Astrocyte (in vitro differentiated cells and primary cell): ENCODE data around the gene PAX8. TPM values are rescaled to one million over a fixed set of nuclear protein-coding genes. Genes with fewer than 3 reads are reported as not detected.

Experiments
- DNase-seq: peaks from one replicate; pipeline ENCODE4 v3.0.0-alpha.2; 2010; ENCODE audit warnings: low read depth
- FAIRE-seq: peaks from 2 replicates; lab custom pipeline; 2011; peaks lifted over from hg19 to GRCh38; lab: Jason Lieb, UNC
- H2AFZ ChIP-seq: 2 replicates; pipeline ENCODE4 v1.6.0; 2012; ENCODE audit warnings: low read depth, low read length, inconsistent platforms
- H3K27ac ChIP-seq: 2 replicates; pipeline ENCODE4 v1.5.1; 2011; ENCODE audit warnings: low read depth, low read length, inconsistent platforms
- H3K27me3 ChIP-seq: 2 replicates; pipeline ENCODE4 v1.6.0; 2011; ENCODE audit warnings: low read length, inconsistent platforms; ENCODE audit not compliant: insufficient read depth
- H3K36me3 ChIP-seq: 2 replicates; pipeline ENCODE4 v1.5.1; 2011; ENCODE audit warnings: low read length, inconsistent platforms; ENCODE audit not compliant: insufficient read depth
- H3K4me1 ChIP-seq: 2 replicates; pipeline ENCODE4 v1.5.1; 2011; ENCODE audit warnings: low read length, inconsistent platforms; ENCODE audit not compliant: insufficient read depth
- H3K4me2 ChIP-seq: 2 replicates; pipeline ENCODE4 v1.6.0; 2012; ENCODE audit warnings: low read length, inconsistent platforms
- H3K4me3 ChIP-seq: 2 replicates; pipeline ENCODE4 v1.5.1; 2011; ENCODE audit warnings: low read depth, mild to moderate bottlenecking, low read length, inconsistent platforms; ENCODE audit not compliant: insufficient read depth
- H3K79me2 ChIP-seq: 2 replicates; pipeline ENCODE4 v1.6.0; 2012; ENCODE audit warnings: mild to moderate bottlenecking, low read length, inconsistent platforms; ENCODE audit not compliant: insufficient read depth
- H3K9ac ChIP-seq: 2 replicates; pipeline ENCODE4 v1.6.0; 2012; ENCODE audit warnings: mild to moderate bottlenecking, low read length, inconsistent platforms
- H3K9me3 ChIP-seq: 2 replicates; pipeline ENCODE4 v1.5.1; 2012; ENCODE audit warnings: low read depth, mild to moderate bottlenecking, low read length, inconsistent platforms; ENCODE audit not compliant: insufficient read depth
- H4K20me1 ChIP-seq: 2 replicates; pipeline ENCODE4 v1.6.0; 2012; ENCODE audit warnings: low read length, inconsistent platforms; ENCODE audit not compliant: insufficient read depth
- H3K27ac Mint-ChIP-seq: one replicate; pipeline ENCODE4 v1.8.0; 2021; ENCODE audit warnings: mild to moderate bottlenecking, mixed read lengths; ENCODE audit not compliant: unreplicated experiment
- H3K27me3 Mint-ChIP-seq: one replicate; pipeline ENCODE4 v1.8.0; 2021; ENCODE audit warnings: low read depth, mixed read lengths; ENCODE audit not compliant: unreplicated experiment
- H3K36me3 Mint-ChIP-seq: one replicate; pipeline ENCODE4 v1.8.0; 2021; ENCODE audit warnings: low read depth, mixed read lengths; ENCODE audit not compliant: unreplicated experiment
- H3K4me1 Mint-ChIP-seq: one replicate; pipeline ENCODE4 v1.8.0; 2021; ENCODE audit warnings: low read depth, mixed read lengths; ENCODE audit not compliant: unreplicated experiment
- H3K4me3 Mint-ChIP-seq: one replicate; pipeline ENCODE4 v1.8.0; 2021; ENCODE audit warnings: mild to moderate bottlenecking, moderate library complexity, mixed read lengths; ENCODE audit not compliant: unreplicated experiment
- H3K9me3 Mint-ChIP-seq: one replicate; pipeline ENCODE4 v1.8.0; 2021; ENCODE audit warnings: mild to moderate bottlenecking, mixed read lengths; ENCODE audit not compliant: unreplicated experiment
- CTCF ChIP-seq: IDR thresholded peaks from 2 replicates; pipeline ENCODE4 v1.5.1; 2011; ENCODE audit warnings: low read depth, mild to moderate bottlenecking, inconsistent platforms, low read length, moderate library complexity; ENCODE audit not compliant: insufficient read depth
- EZH2 ChIP-seq: IDR thresholded peaks from 2 replicates; pipeline ENCODE4 v1.6.1; 2012; ENCODE audit warnings: mild to moderate bottlenecking, low read length, inconsistent platforms; ENCODE audit not compliant: insufficient read depth
- total RNA-seq: library from RNA; stranded (reverse); gene quantifications from 2 replicates; pipeline ENCODE4 v1.2.1, GENCODE V29; 2021

The PAX8 gene
- total RNA-seq, 1 donor from 2014 or later = 0.48 TPM

DNA sequence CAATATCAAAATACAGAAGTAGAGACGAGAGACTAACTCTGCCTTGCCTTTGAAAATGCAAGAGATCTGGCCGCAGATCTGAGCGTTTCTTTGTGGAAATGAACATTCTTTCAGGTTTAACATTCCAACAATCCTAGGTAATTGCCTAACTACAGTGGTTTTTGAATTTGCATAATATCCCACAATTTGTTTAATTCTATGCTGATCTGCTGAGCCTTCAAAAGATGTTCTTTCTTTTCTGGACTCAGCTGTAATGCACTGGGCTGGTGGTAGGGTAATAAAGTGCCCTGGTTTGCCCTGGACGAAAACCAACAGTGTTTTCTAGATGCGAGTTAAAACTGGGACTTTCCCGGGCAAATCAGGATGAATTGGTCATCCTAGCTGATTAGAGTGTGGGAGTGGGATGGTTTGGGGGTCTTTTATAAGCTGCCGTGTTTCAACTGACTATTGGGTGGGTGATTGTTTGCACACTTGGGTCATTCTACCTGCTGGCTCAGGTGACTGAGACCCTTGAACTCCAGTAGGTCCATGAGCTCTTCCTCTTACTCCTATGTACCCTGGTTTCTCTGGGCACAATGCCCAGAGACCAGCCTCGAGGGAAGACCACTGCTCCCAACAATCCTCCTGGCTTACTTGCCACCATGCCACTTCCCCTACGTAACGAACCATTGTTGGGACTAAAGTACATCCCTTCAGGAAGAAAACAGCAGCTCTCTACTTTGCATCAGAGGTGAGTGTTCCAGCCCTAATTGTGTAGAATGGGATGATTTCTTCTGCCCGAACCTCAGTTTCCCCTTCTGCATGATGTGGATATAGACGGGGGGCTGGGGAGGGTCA lies 3.4 kb upstream of the PAX8 start:
- no peaks in the 10 kb centered on the region for H3K36me3 ChIP-seq
- TF ChIP-seq EZH2 (no peak), CTCF (no peak)
- Mint-ChIP-seq H3K4me3 (no peak overlapping the region), H3K27me3 (peaks cover 44% of the 10 kb centered on the region), H3K36me3 (no peaks in the 10 kb centered on the region), H3K27ac (peak overlapping the region; percentile 77), H3K9me3 (peaks cover 3% of the 10 kb centered on the region), H3K4me1 (peaks cover 33% of the 10 kb centered on the region)
- H3K9me3 ChIP-seq = no peaks in the 10 kb centered on the region
- DNase-seq (peak; percentile 86), FAIRE-seq (peak; percentile 65)
- no peaks in the 10 kb centered on the region for H3K79me2 ChIP-seq
- H4K20me1 ChIP-seq = no peaks in the 10 kb centered on the region
- peak overlapping the region; percentile 96 for H3K27ac ChIP-seq
- H3K4me1 ChIP-seq = peaks cover 45% of the 10 kb centered on the region
- no peak overlapping the region for H3K4me3 ChIP-seq
- peak overlapping the region; percentile 41 for H3K4me2 ChIP-seq
- H3K9ac ChIP-seq = peak overlapping the region; percentile 35
- H2AFZ ChIP-seq = no peak overlapping the region
- peaks cover 8% of the 10 kb centered on the region for H3K27me3 ChIP-seq

DNA sequence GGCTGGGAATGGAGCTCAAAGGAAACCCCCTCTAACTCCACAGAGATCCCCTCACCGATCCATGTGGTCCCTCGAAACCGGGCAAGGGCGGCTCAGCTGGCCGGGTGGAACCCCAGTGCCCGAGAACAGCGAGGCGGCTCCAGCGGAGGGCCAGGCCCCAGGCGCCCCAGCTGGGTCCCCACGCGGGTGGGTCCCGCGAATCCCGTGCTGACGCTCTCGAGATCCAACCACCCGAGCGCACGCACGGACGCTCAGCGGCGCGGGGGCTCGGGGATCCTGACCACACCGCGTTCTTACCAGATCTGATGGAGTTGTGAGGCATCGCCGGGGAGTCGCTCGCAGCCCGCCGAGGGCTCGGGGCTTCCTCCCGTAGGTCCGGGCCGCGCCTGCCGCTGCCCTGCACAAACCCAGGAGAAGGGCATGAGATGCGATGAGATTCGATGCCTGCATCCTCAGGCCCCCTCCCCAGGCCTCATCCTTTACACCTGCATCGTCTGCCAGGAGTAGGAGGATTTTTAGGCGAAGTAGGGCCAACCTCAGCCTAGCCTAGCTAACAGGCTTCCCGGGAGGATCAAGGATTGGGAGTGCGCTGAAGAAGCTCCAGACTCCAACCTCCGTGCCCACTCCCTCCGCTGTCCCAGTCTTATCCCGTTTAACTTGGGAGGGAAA lies 514 bp downstream of the PAX8 start:
- Histone ChIP-seq H3K9me3 (no peaks in the 10 kb centered on the region), H3K4me1 (peaks cover 23% of the 10 kb centered on the region), H3K4me2 (peak overlapping the region; percentile 54), H3K79me2 (no peaks in the 10 kb centered on the region), H3K27ac (no peak overlapping the region), H3K9ac (no peak overlapping the region), H2AFZ (no peak overlapping the region), H3K36me3 (no peaks in the 10 kb centered on the region), H4K20me1 (no peaks in the 10 kb centered on the region), H3K27me3 (peaks cover 47% of the 10 kb centered on the region), H3K4me3 (no peak overlapping the region)
- Mint-ChIP-seq H3K36me3 (no peaks in the 10 kb centered on the region), H3K4me1 (peaks cover 16% of the 10 kb centered on the region), H3K9me3 (no peaks in the 10 kb centered on the region), H3K4me3 (no peak overlapping the region), H3K27ac (no peak overlapping the region), H3K27me3 (peaks cover 68% of the 10 kb centered on the region)
- TF ChIP-seq CTCF = no peak
- no peak for TF ChIP-seq EZH2
- DNase-seq (no peak), FAIRE-seq (no peak)
